Measurements from ENCODE around the gene CRYBG1.
"Not testable (repeated sequence)": the region's sequence is repeated elsewhere in the genome, so short reads cannot be mapped to it uniquely, and the experiment has no call there.

CRYBG1 gene

GRCh38 chr6:106377061-106377540 lies 16.6 kb downstream of the CRYBG1 start:
- no peak for DNase-seq (ENCODE audit: low read depth)

GRCh38 chr6:106379951-106380350 lies 19.4 kb downstream of the CRYBG1 start:
- DNase-seq (ENCODE audit: low read depth) = no peak

GRCh38 chr6:106380407-106380806 lies 19.9 kb downstream of the CRYBG1 start:
- no peak for DNase-seq (ENCODE audit: low read depth)

- no peak for DNase-seq (ENCODE audit: low read depth)
Measured at GRCh38 chr6:106381223-106381622, 20.7 kb downstream of the CRYBG1 start.

- no peak for DNase-seq (ENCODE audit: low read depth)
Measured at GRCh38 chr6:106381881-106382280, 21.4 kb downstream of the CRYBG1 start.

GRCh38 chr6:106383573-106383972 lies 23.1 kb downstream of the CRYBG1 start:
- no peak for DNase-seq (ENCODE audit: low read depth)

GRCh38 chr6:106385530-106385929 lies 25.0 kb downstream of the CRYBG1 start:
- DNase-seq (ENCODE audit: low read depth) = no peak

- DNase-seq (ENCODE audit: low read depth) = no peak
Measured at GRCh38 chr6:106387875-106388274, 27.4 kb downstream of the CRYBG1 start.

GRCh38 chr6:106390088-106390487 lies 29.6 kb downstream of the CRYBG1 start:
- DNase-seq (ENCODE audit: low read depth) = no peak

- DNase-seq (ENCODE audit: low read depth) = no peak
Measured at GRCh38 chr6:106396426-106397220, 36.1 kb downstream of the CRYBG1 start.

GRCh38 chr6:106397431-106397830 lies 36.9 kb downstream of the CRYBG1 start:
- DNase-seq (ENCODE audit: low read depth) = no peak

GRCh38 chr6:106398621-106399020 lies 38.1 kb downstream of the CRYBG1 start:
- DNase-seq (ENCODE audit: low read depth) = no peak

- DNase-seq (ENCODE audit: low read depth) = not testable (repeated sequence)
Measured at GRCh38 chr6:106405044-106405443, 44.5 kb downstream of the CRYBG1 start.

GRCh38 chr6:106411056-106411455 lies 50.5 kb downstream of the CRYBG1 start:
- no peak for DNase-seq (ENCODE audit: low read depth)

GRCh38 chr6:106411643-106412200 lies 51.2 kb downstream of the CRYBG1 start:
- DNase-seq (ENCODE audit: low read depth) = no peak

- no peak for DNase-seq (ENCODE audit: low read depth)
Measured at GRCh38 chr6:106413016-106413415, 52.5 kb downstream of the CRYBG1 start.

- DNase-seq (ENCODE audit: low read depth) = no peak
Measured at GRCh38 chr6:106413722-106414121, 53.2 kb downstream of the CRYBG1 start.

GRCh38 chr6:106415921-106416320 lies 55.4 kb downstream of the CRYBG1 start:
- no peak for DNase-seq (ENCODE audit: low read depth)

GRCh38 chr6:106417572-106418147 lies 57.1 kb downstream of the CRYBG1 start:
- DNase-seq (ENCODE audit: low read depth) = no peak

- DNase-seq (ENCODE audit: low read depth) = no peak
Measured at GRCh38 chr6:106419900-106420613, 59.5 kb downstream of the CRYBG1 start.

- DNase-seq (ENCODE audit: low read depth) = no peak
Measured at GRCh38 chr6:106421496-106421895, 61.0 kb downstream of the CRYBG1 start.

- DNase-seq (ENCODE audit: low read depth) = no peak
Measured at GRCh38 chr6:106422534-106422933, 62.0 kb downstream of the CRYBG1 start.

GRCh38 chr6:106425382-106425781 lies 64.9 kb downstream of the CRYBG1 start:
- no peak for DNase-seq (ENCODE audit: low read depth)
